ENCODE results near the gene CST9L. TPM values are rescaled to one million over a fixed set of nuclear protein-coding genes. Genes with fewer than 3 reads are reported as not detected.

CST9L gene
- total and polyA plus RNA-seq, 2 donors (not counting 1 experiment from before 2014, with no cell fraction given) = not detected

GRCh38 chr20:23530937-23531567, 37.2 kb downstream of the CST9L start:
- H3K4me1 ChIP-seq (ENCODE audit: control insufficient read depth, extremely low read depth, insufficient read depth, low read length) = no peaks in the 10 kb centered on the region
- no peak for TF ChIP-seq EZH2 (IDR thresholded peaks at IDR 0.05; ENCODE audit: low read length, missing control alignments)
- TF ChIP-seq, protein P1, sequence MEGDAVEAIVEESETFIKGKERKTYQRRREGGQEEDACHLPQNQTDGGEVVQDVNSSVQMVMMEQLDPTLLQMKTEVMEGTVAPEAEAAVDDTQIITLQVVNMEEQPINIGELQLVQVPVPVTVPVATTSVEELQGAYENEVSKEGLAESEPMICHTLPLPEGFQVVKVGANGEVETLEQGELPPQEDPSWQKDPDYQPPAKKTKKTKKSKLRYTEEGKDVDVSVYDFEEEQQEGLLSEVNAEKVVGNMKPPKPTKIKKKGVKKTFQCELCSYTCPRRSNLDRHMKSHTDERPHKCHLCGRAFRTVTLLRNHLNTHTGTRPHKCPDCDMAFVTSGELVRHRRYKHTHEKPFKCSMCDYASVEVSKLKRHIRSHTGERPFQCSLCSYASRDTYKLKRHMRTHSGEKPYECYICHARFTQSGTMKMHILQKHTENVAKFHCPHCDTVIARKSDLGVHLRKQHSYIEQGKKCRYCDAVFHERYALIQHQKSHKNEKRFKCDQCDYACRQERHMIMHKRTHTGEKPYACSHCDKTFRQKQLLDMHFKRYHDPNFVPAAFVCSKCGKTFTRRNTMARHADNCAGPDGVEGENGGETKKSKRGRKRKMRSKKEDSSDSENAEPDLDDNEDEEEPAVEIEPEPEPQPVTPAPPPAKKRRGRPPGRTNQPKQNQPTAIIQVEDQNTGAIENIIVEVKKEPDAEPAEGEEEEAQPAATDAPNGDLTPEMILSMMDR (conservative IDR thresholded peaks at IDR 0.05 in 1 of 2, IDR thresholded peaks at IDR 0.05 in 1 of 2; ENCODE audit: low read depth in 1 of 2, low read length in 2 of 2) = no peak
- no peaks in the 10 kb centered on the region for H3K9me3 ChIP-seq (ENCODE audit: control insufficient read depth, insufficient read depth, low read depth, low read length)
- H3K4me3 ChIP-seq (replicated peaks in 1 of 4; ENCODE audit: control extremely low read depth in 1 of 4, insufficient read depth in 1 of 4, low read depth in 3 of 4, low read length in 4 of 4) = no peak overlapping the region
- no peak overlapping the region for H3K27ac ChIP-seq (ENCODE audit: insufficient read depth, low read length)
- no peak overlapping the region for H3K4me2 ChIP-seq (ENCODE audit: extremely low read depth, insufficient read depth, low read length)
- no peaks in the 10 kb centered on the region for H3K79me2 ChIP-seq (ENCODE audit: control insufficient read depth, insufficient read depth, low read length)
- H3K27me3 ChIP-seq (ENCODE audit: control insufficient read depth, insufficient read depth, low read length) = no peaks in the 10 kb centered on the region
- no peaks in the 10 kb centered on the region for H3K36me3 ChIP-seq (ENCODE audit: control insufficient read depth, insufficient read depth, low read length)
- no peak overlapping the region for H3K9ac ChIP-seq (ENCODE audit: insufficient read depth, low read length)
- H4K20me1 ChIP-seq (ENCODE audit: control insufficient read depth, extremely low read depth, insufficient read depth, low read length) = no peaks in the 10 kb centered on the region
- no peak overlapping the region for H2AFZ ChIP-seq (ENCODE audit: low read length)
- DNase-seq (ENCODE audit: low read depth in 2 of 2) = no peak

- Histone ChIP-seq H3K4me2 (ENCODE audit: extremely low read depth, insufficient read depth, low read length) (no peak overlapping the region), H2AFZ (ENCODE audit: low read length) (no peak overlapping the region), H3K27me3 (ENCODE audit: control insufficient read depth, insufficient read depth, low read length) (no peaks in the 10 kb centered on the region), H4K20me1 (ENCODE audit: control insufficient read depth, extremely low read depth, insufficient read depth, low read length) (no peaks in the 10 kb centered on the region), H3K4me1 (ENCODE audit: control insufficient read depth, extremely low read depth, insufficient read depth, low read length) (no peaks in the 10 kb centered on the region), H3K79me2 (ENCODE audit: control insufficient read depth, insufficient read depth, low read length) (no peaks in the 10 kb centered on the region), H3K36me3 (ENCODE audit: control insufficient read depth, insufficient read depth, low read length) (no peaks in the 10 kb centered on the region), H3K9ac (ENCODE audit: insufficient read depth, low read length) (no peak overlapping the region), H3K27ac (ENCODE audit: insufficient read depth, low read length) (no peak overlapping the region), H3K4me3 (replicated peaks in 1 of 4; ENCODE audit: control extremely low read depth in 1 of 4, insufficient read depth in 1 of 4, low read depth in 3 of 4, low read length in 4 of 4) (no peak overlapping the region), H3K9me3 (ENCODE audit: control insufficient read depth, insufficient read depth, low read depth, low read length) (no peaks in the 10 kb centered on the region)
- DNase-seq (ENCODE audit: low read depth in 2 of 2) = no peak
- no peak for TF ChIP-seq EZH2 (IDR thresholded peaks at IDR 0.05; ENCODE audit: low read length, missing control alignments)
- TF ChIP-seq, protein P1 (conservative IDR thresholded peaks at IDR 0.05 in 1 of 2, IDR thresholded peaks at IDR 0.05 in 1 of 2; ENCODE audit: low read depth in 1 of 2, low read length in 2 of 2) = no peak
These were observed 39.3 kb downstream of the CST9L start for GRCh38 chr20:23528867-23529431.

GRCh38 chr20:23526850-23527249, 41.4 kb downstream of the CST9L start:
- no peak overlapping the region for H3K27ac ChIP-seq (ENCODE audit: insufficient read depth, low read length)
- no peaks in the 10 kb centered on the region for H3K79me2 ChIP-seq (ENCODE audit: control insufficient read depth, insufficient read depth, low read length)
- no peak overlapping the region for H2AFZ ChIP-seq (ENCODE audit: low read length)
- H3K9ac ChIP-seq (ENCODE audit: insufficient read depth, low read length) = no peak overlapping the region
- TF ChIP-seq, protein P1 (conservative IDR thresholded peaks at IDR 0.05 in 1 of 2, IDR thresholded peaks at IDR 0.05 in 1 of 2; ENCODE audit: low read depth in 1 of 2, low read length in 2 of 2) = no peak
- TF ChIP-seq EZH2 (IDR thresholded peaks at IDR 0.05; ENCODE audit: low read length, missing control alignments) = no peak
- H3K4me2 ChIP-seq (ENCODE audit: extremely low read depth, insufficient read depth, low read length) = no peak overlapping the region
- no peak for DNase-seq (ENCODE audit: low read depth in 2 of 2)
- no peaks in the 10 kb centered on the region for H3K36me3 ChIP-seq (ENCODE audit: control insufficient read depth, insufficient read depth, low read length)
- no peaks in the 10 kb centered on the region for H4K20me1 ChIP-seq (ENCODE audit: control insufficient read depth, extremely low read depth, insufficient read depth, low read length)
- no peaks in the 10 kb centered on the region for H3K9me3 ChIP-seq (ENCODE audit: control insufficient read depth, insufficient read depth, low read depth, low read length)
- no peaks in the 10 kb centered on the region for H3K4me1 ChIP-seq (ENCODE audit: control insufficient read depth, extremely low read depth, insufficient read depth, low read length)
- H3K27me3 ChIP-seq (ENCODE audit: control insufficient read depth, insufficient read depth, low read length) = no peaks in the 10 kb centered on the region
- no peak overlapping the region for H3K4me3 ChIP-seq (replicated peaks in 1 of 4; ENCODE audit: control extremely low read depth in 1 of 4, insufficient read depth in 1 of 4, low read depth in 3 of 4, low read length in 4 of 4)
